SK-N-SH treated with all-trans-retinoic acid at 6 μM for 48 hours (cell line): Measurements from ENCODE around the gene MRFAP1L1.

Source experiments
- ATAC-seq: fragments of 200-7000 bp; cut with Tn5 transposase; 3 replicates; pipeline ENCODE4 v1.9.1; 2020; ENCODE audit warnings: mild to moderate bottlenecking, moderate library complexity
- ARNTL ChIP-seq: fragments of 450-650 bp; formaldehyde crosslinking; IDR thresholded peaks from 2 replicates; pipeline ENCODE4 v1.5.0; 2020; ENCODE audit warnings: low read depth, mild to moderate bottlenecking, moderate library complexity, borderline replicate concordance
- BACH2 ChIP-seq: fragments of 250-450 bp; sonication (Bioruptor Pico); IDR thresholded peaks from 2 replicates; pipeline ENCODE4 v1.9.0; 2021; ENCODE audit warnings: mild to moderate bottlenecking, borderline replicate concordance
- CSDC2 ChIP-seq: fragments of 250-450 bp; sonication (Bioruptor Pico); IDR thresholded peaks from 2 replicates; pipeline ENCODE4 v1.5.0; 2020; ENCODE audit warnings: mild to moderate bottlenecking, moderate library complexity
- ESRRG ChIP-seq: fragments of 250-450 bp; sonication (Bioruptor Pico); IDR thresholded peaks from 2 replicates; pipeline ENCODE4 v1.6.1; 2021; ENCODE audit warnings: mild to moderate bottlenecking
- GLIS3 ChIP-seq: fragments of 250-450 bp; sonication (Bioruptor Pico); IDR thresholded peaks from 2 replicates; pipeline ENCODE4 v1.5.0; 2020; ENCODE audit warnings: mild to moderate bottlenecking, moderate library complexity
- OSR1 ChIP-seq: fragments of 250-450 bp; sonication (Bioruptor Pico); IDR thresholded peaks from 2 replicates; pipeline ENCODE4 v1.8.0; 2022; ENCODE audit warnings: moderate library complexity, mild to moderate bottlenecking, inconsistent platforms
- SNAI2 ChIP-seq: fragments of 250-450 bp; sonication (Bioruptor Pico); IDR thresholded peaks from 2 replicates; pipeline ENCODE4 v1.5.0; 2020; ENCODE audit warnings: mild to moderate bottlenecking, moderate library complexity
- TCF4 ChIP-seq: fragments of 250-450 bp; sonication (Bioruptor Pico); IDR thresholded peaks from 2 replicates; pipeline ENCODE4 v1.8.0; 2021; ENCODE audit warnings: mild to moderate bottlenecking, moderate library complexity, borderline replicate concordance
- TOX ChIP-seq: fragments of 250-450 bp; sonication (Bioruptor Pico); IDR thresholded peaks from 2 replicates; pipeline ENCODE4 v1.8.0; 2021; ENCODE audit warnings: mild to moderate bottlenecking, moderate library complexity, borderline replicate concordance
- ZC3H10 ChIP-seq: fragments of 250-450 bp; sonication (Bioruptor Pico); IDR thresholded peaks from 2 replicates; pipeline ENCODE4 v1.5.1; 2021; ENCODE audit warnings: mild to moderate bottlenecking, moderate library complexity
- ZFP3 ChIP-seq: fragments of 250-450 bp; sonication (Bioruptor Pico); IDR thresholded peaks from 2 replicates; pipeline ENCODE4 v1.5.0; 2020; ENCODE audit warnings: mild to moderate bottlenecking, moderate library complexity
- ZFP30 ChIP-seq: fragments of 450-650 bp; formaldehyde crosslinking; IDR thresholded peaks from 2 replicates; pipeline ENCODE4 v1.5.0; 2022; ENCODE audit warnings: mild to moderate bottlenecking, moderate library complexity
- ZNF565 ChIP-seq: fragments of 450-650 bp; formaldehyde crosslinking; conservative IDR thresholded peaks from 2 replicates; pipeline ENCODE4 v1.5.0; 2020; ENCODE audit warnings: low read depth, mild to moderate bottlenecking, moderate library complexity
- ZNF8 ChIP-seq: fragments of 450-650 bp; formaldehyde crosslinking; IDR thresholded peaks from 2 replicates; pipeline ENCODE4 v1.5.0; 2020; ENCODE audit warnings: mild to moderate bottlenecking, moderate library complexity
- TF ChIP-seq, protein P1 (sequence below): fragments of 250-450 bp; sonication (Bioruptor Pico); IDR thresholded peaks from 2 replicates; pipeline ENCODE4 v1.8.0; 2021; ENCODE audit warnings: low read depth, mild to moderate bottlenecking, moderate library complexity, borderline replicate concordance
- TF ChIP-seq, protein P2 (sequence below): fragments of 250-450 bp; sonication (Bioruptor Pico); IDR thresholded peaks from 2 replicates; pipeline ENCODE4 v1.5.1; 2020; ENCODE audit warnings: low read depth, mild to moderate bottlenecking, moderate library complexity
- TF ChIP-seq, protein P3 (sequence below): fragments of 250-450 bp; sonication (Bioruptor Pico); IDR thresholded peaks from 2 replicates; pipeline ENCODE4 v1.5.1; 2021; ENCODE audit warnings: mild to moderate bottlenecking, moderate library complexity
- TF ChIP-seq, protein P4 (sequence below): fragments of 250-450 bp; sonication (Bioruptor Pico); IDR thresholded peaks from 2 replicates; pipeline ENCODE4 v1.8.0; 2020; ENCODE audit warnings: mild to moderate bottlenecking, moderate library complexity, borderline replicate concordance

The MRFAP1L1 gene

DNA sequence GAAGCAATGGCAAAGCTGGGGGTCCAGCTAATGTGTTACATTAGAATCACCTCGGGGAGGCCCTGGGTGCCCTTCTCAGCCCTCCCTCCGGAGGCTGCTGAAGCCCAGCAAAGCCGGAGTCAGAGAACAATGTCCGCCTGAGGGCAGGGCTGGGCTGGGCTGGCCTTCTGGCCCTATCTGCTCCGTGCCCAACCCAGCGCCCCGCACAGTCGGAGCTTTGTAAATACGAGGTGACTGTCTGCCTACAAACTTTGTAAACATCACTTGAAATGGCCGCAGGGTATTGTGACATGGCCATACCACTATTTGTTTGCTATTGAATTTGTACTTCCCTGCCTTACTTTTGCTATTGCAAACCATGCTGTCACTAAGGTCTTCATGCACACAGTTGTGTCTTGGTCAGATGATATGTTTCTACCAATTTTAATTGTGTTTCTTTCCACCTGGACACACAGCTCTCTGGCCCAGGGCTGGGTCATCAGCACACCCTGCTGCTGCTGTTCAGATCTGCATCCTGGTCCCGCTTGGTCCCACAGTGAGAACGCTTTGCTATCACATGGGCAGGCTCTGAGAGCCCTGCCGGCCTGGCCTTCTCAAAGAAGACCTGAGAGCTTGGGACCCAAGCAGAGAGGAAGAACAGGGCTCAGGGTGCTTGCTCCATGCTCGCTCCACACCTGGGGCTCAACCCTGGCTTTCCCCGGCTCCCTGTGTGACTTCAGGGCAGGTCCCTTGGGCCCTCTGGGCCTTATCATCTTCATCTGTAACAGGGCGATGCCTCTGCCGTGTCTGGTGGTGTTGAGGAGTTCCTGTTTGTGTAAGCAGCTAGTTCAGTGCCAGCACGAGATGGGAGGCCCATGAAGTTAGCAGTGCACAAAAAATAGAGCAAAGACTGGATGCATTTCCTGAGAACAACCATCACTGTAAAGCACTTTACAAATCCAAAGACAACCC lies 13.7 kb downstream of the MRFAP1L1 start (continued):
- TF ChIP-seq, protein P1, sequence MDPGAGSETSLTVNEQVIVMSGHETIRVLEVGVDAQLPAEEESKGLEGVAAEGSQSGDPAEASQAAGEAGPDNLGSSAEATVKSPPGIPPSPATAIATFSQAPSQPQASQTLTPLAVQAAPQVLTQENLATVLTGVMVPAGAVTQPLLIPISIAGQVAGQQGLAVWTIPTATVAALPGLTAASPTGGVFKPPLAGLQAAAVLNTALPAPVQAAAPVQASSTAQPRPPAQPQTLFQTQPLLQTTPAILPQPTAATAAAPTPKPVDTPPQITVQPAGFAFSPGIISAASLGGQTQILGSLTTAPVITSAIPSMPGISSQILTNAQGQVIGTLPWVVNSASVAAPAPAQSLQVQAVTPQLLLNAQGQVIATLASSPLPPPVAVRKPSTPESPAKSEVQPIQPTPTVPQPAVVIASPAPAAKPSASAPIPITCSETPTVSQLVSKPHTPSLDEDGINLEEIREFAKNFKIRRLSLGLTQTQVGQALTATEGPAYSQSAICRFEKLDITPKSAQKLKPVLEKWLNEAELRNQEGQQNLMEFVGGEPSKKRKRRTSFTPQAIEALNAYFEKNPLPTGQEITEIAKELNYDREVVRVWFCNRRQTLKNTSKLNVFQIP (CRISPR knock-in tag): no peak

GRCh38 chr4:6694177-6694901 lies 15.3 kb downstream of the MRFAP1L1 start:
- TF ChIP-seq TCF4 (CRISPR knock-in tag) (no peak), ZC3H10 (CRISPR knock-in tag) (no peak), ZFP30 (CRISPR knock-in tag) (no peak), ARNTL (CRISPR knock-in tag) (no peak), ZNF8 (CRISPR knock-in tag) (no peak), SNAI2 (no peak), TOX (CRISPR knock-in tag) (no peak), ZFP3 (CRISPR knock-in tag) (no peak), OSR1 (no peak), GLIS3 (no peak), ESRRG (no peak)
- TF ChIP-seq, protein P2, sequence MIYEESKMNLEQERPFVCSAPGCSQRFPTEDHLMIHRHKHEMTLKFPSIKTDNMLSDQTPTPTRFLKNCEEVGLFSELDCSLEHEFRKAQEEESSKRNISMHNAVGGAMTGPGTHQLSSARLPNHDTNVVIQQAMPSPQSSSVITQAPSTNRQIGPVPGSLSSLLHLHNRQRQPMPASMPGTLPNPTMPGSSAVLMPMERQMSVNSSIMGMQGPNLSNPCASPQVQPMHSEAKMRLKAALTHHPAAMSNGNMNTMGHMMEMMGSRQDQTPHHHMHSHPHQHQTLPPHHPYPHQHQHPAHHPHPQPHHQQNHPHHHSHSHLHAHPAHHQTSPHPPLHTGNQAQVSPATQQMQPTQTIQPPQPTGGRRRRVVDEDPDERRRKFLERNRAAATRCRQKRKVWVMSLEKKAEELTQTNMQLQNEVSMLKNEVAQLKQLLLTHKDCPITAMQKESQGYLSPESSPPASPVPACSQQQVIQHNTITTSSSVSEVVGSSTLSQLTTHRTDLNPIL (CRISPR knock-in tag): no peak
- TF ChIP-seq, protein P3, sequence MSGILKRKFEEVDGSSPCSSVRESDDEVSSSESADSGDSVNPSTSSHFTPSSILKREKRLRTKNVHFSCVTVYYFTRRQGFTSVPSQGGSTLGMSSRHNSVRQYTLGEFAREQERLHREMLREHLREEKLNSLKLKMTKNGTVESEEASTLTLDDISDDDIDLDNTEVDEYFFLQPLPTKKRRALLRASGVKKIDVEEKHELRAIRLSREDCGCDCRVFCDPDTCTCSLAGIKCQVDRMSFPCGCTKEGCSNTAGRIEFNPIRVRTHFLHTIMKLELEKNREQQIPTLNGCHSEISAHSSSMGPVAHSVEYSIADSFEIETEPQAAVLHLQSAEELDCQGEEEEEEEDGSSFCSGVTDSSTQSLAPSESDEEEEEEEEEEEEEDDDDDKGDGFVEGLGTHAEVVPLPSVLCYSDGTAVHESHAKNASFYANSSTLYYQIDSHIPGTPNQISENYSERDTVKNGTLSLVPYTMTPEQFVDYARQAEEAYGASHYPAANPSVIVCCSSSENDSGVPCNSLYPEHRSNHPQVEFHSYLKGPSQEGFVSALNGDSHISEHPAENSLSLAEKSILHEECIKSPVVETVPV (CRISPR knock-in tag): no peak
- TF ChIP-seq, all 23 proteins: peak for 0
- ATAC-seq: no peak

DNA sequence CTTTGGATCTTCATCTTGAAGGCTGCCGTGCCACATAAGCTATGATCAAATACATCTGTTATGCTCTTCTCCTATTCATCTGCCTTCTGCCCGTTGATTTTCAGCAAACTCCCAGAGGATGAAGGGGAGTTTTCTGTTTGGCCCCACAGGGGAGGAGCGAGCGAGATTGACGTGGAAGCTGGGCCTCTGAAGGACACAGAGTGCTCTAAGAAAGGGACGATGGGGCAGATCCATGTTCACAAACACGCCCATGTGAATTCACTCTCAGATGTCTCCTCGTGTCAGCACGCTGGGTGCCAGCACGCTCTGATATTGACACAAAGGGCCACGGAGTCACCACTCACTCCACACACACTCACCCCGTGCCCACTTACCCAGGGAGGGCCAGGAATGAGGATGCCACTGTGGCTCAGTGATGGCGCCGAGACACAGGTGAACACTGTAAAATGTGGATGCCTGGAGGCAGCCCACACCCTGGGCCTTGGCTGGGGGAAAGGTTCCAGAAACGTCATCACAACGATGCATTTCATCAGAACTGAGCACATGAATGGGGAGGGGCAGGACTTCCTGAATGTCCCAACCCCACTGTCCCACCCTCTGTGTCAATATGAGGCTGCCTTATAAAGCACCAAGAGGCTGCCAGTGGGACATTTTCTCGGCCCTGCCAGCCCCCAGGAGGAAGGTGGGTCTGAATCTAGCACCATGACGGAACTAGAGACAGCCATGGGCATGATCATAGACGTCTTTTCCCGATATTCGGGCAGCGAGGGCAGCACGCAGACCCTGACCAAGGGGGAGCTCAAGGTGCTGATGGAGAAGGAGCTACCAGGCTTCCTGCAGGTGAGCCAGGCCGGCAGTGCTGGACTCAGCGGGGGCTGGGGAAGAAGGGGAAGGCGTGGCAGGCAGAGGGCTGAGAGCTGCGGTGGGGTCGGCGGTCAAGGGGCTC lies 16.2 kb downstream of the MRFAP1L1 start, which contains the start of gene S100P:
S100P (plus strand) TSS at position 648 of the 946 bp plus-strand sequence; CDS start at position 703, 55 bp downstream.
- no peak for ATAC-seq
- TF ChIP-seq BACH2 (CRISPR knock-in tag) (no peak), ZNF8 (CRISPR knock-in tag) (no peak), TOX (CRISPR knock-in tag) (no peak), ZFP3 (CRISPR knock-in tag) (no peak), SNAI2 (no peak), CSDC2 (CRISPR knock-in tag) (no peak), GLIS3 (no peak), OSR1 (no peak), ZNF565 (no peak)
- TF ChIP-seq, protein P3 (CRISPR knock-in tag): no peak
- TF ChIP-seq, protein P2 (CRISPR knock-in tag): no peak
- TF ChIP-seq, protein P1 (CRISPR knock-in tag): no peak
- TF ChIP-seq, protein P4, sequence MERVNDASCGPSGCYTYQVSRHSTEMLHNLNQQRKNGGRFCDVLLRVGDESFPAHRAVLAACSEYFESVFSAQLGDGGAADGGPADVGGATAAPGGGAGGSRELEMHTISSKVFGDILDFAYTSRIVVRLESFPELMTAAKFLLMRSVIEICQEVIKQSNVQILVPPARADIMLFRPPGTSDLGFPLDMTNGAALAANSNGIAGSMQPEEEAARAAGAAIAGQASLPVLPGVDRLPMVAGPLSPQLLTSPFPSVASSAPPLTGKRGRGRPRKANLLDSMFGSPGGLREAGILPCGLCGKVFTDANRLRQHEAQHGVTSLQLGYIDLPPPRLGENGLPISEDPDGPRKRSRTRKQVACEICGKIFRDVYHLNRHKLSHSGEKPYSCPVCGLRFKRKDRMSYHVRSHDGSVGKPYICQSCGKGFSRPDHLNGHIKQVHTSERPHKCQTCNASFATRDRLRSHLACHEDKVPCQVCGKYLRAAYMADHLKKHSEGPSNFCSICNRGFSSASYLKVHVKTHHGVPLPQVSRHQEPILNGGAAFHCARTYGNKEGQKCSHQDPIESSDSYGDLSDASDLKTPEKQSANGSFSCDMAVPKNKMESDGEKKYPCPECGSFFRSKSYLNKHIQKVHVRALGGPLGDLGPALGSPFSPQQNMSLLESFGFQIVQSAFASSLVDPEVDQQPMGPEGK (CRISPR knock-in tag): no peak
